ENCODE data around the gene FGF18. TPM values are rescaled to one million over a fixed set of nuclear protein-coding genes. Genes with fewer than 3 reads are reported as not detected.

Gene FGF18
- total RNA-seq, 1 experiment from 2014 or later: 1.1 TPM

DNA sequence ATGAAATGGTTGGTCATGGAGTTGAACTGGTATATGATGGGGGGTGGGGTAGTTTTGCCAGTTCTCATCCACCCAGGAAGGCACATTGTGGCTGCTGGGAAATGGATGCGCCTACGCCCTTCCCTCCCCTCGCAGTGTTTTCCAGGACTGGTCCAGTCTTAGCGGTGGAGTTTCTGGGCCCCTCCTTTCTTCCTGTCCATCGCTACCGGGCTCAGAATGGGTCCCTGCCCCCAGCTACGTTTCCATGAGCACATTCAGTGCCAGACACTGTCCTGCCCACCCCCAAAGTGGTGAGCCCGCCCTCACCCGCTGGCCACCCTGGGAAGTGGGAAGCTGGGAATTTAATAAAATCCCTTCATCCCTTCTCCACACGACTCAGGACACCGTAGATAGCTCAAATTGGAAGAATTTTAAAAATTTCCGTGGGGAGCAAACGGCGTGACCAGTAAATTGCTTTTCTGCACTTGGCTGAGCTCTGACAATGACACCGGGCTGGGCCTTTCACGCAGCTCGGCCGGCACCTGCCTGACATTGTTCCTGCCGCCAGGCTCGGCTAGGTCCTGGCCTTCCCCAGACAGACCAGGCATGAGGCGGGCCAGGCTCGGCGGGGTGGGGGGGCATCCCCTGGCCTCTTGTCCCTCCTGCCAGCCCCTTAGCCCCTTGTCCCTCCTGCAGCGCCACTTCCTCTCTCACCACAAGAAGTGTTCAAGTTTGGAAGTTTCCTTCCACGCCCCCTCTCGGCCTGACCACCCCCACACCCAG lies 3.6 kb downstream of the FGF18 start:
- peak; percentile 67 for DNase-seq (ENCODE audit: low spot score)

DNA sequence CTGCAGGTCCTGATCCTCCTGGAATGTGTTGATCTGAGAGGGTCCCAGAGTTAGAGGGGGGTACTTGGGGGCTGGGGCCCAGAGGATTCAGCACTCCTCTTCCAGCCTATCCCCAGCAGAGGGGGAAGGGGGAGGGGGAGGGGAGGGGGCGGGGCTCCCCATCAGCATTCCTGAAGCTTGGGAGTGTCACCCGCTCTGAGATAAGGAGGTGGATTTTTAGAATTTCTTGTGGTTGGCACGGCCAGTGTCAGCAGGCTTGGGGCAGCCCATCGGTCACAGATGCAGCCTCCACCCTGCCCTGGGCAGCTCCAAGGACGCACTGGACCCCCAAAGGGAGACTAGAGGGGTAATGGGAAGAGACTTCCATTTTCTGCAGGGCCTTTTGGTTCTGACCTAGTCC lies 5.3 kb downstream of the FGF18 start:
- DNase-seq (ENCODE audit: low spot score): peak; percentile 79

DNA sequence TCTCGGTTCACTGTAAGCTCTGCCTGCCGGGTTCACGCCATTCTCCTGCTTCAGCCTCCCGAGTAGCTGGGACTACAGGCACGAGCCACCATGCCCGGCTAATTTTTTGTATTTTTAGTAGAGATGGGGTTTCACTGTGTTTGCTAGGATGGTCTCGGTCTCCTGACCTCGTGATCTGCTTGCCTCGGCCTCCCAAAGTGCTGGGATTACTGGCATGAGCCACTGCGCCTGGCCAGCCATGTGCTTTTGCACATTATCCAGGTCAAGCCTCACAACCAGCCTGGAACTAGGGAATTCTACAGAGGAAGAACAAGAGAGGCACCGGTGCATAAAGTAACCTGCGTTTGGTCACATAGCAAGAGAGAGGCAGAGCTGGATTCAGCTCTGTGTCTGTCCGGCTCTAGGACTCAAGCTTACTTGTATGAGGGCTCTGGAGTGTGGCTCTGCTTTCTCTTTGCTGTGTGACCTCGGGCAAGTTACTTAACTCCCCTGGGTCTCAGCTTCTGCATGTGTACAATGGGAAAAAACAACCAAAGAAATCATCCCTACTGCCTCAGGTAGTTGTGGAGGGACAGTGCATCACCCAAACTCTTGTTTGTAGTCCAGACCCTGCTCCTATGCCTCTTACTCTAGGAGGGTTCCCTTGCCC lies 6.3 kb downstream of the FGF18 start:
- no peak for DNase-seq (ENCODE audit: low spot score)

- no peak for DNase-seq (ENCODE audit: low spot score)
These were observed 6.8 kb downstream of the FGF18 start for GRCh38 chr5:171426266-171426665.

GRCh38 chr5:171426680-171427079 lies 7.2 kb downstream of the FGF18 start:
- no peak for DNase-seq (ENCODE audit: low spot score)

- no peak for DNase-seq (ENCODE audit: low spot score)
These were observed 8.1 kb downstream of the FGF18 start for GRCh38 chr5:171427318-171428167.

GRCh38 chr5:171428168-171428696 lies 8.8 kb downstream of the FGF18 start:
- no peak for DNase-seq (ENCODE audit: low spot score)

DNA sequence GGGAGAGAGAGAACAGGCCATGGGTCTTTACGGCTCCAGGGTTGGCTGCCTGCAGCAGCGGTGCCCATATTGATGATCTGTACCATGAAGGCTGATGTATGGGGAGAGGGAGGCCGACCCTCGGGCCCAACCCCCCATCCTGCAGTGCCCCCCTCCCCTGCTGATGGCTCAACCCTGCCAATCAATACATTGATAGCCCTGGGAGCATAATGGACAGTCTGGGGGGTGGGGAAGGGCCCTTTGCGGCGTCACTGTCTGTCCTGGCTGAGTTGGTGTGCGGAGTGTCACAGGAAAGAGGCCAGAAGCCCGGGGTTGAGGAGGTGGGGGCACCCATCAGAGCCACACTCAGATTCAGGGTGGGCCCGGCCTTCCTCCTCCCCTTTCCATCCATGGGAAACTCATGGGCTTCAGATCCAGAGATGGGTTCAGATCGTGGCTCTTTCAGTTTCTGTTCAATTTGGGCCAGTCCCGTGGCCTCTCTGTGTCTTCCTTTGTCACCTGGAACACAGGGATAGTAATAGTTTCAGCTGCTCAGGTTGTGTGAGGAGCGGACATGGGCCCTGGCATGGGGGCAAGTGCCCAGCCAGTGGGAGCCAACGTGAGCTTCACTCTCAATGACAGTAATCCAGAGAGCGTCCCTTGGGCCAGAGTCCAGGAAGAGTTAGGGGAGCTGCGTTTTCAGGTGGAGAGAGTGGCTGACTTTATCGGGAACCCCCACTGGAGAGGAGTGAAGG lies 9.5 kb downstream of the FGF18 start:
- DNase-seq (ENCODE audit: low spot score): no peak

GRCh38 chr5:171429543-171429910 lies 10.1 kb downstream of the FGF18 start:
- no peak for DNase-seq (ENCODE audit: low spot score)

- no peak for DNase-seq (ENCODE audit: low spot score)
These were observed 11.9 kb downstream of the FGF18 start for GRCh38 chr5:171431251-171431777.

- DNase-seq (ENCODE audit: low spot score): no peak
These were observed 12.6 kb downstream of the FGF18 start for GRCh38 chr5:171432076-171432475.

- no peak for DNase-seq (ENCODE audit: low spot score)
These were observed 13.3 kb downstream of the FGF18 start for GRCh38 chr5:171432583-171433351.

GRCh38 chr5:171433352-171433698 lies 13.9 kb downstream of the FGF18 start:
- DNase-seq (ENCODE audit: low spot score): no peak

DNA sequence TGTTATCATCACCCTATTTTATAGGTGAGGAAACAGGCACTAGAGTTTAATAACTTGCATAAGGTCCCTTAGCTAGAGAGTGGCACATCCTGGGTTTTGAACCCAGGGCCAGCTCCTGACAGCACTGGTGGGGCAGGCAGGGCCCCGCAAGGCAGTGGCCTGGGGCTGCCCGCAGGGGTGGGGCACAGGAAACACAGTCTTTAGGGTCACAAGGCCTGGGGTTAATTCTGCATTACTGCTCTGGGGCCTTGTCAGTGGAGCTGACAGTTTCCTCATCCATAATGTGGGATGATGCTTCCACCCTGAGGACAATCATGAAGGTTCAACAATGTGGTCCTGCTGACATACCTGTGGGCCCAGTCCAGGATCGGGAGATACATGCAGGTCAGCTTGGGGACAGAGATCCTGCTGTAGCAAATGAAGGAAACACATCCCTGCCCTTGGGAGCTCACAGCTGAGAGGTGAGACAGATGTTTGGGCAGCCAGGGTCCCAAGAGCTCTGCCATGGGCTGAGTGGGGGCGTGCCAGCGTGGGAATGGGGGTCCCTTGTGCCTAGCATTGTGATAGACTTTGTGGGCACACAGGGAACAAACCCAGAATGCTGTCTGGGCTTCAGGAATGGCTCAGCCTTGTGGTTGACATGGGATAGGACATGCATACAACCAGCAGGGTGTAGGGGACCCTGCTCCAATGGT lies 14.7 kb downstream of the FGF18 start:
- no peak for DNase-seq (ENCODE audit: low spot score)

DNA sequence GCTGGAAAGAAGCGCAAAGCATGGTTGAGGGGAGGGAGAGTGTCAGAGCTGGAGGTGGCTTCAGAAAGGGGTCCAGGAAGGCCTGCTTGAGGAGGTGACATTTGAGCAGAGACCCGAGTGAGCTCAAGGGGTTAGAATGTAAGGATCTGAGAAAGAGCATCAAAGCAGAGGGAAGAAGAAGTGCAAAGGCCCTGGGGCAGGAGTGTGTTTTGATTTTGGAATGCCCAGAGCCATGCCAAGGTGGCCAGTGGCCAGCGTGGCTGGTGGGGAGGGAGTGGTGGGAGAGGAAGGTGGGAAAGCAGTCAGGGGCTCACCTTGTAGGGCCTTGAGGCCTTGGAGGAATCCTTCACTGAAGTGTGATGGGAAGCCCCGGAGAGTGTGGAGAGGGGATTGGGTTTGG lies 15.4 kb downstream of the FGF18 start:
- no peak for DNase-seq (ENCODE audit: low spot score)

DNA sequence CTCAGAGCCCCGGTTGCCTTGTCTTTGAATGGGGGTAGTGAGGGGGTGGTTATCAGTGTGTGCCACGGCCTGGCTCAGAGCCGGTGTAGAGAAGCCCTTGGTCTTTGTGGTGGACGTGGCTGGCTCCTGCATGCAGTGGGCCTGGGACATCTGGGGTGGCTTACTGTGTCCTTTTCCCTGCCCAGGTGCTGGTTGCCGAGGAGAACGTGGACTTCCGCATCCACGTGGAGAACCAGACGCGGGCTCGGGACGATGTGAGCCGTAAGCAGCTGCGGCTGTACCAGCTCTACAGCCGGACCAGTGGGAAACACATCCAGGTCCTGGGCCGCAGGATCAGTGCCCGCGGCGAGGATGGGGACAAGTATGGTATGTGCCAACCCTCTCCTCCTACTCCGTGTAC lies 16.5 kb downstream of the FGF18 start:
- no peak for DNase-seq (ENCODE audit: low spot score)

DNA sequence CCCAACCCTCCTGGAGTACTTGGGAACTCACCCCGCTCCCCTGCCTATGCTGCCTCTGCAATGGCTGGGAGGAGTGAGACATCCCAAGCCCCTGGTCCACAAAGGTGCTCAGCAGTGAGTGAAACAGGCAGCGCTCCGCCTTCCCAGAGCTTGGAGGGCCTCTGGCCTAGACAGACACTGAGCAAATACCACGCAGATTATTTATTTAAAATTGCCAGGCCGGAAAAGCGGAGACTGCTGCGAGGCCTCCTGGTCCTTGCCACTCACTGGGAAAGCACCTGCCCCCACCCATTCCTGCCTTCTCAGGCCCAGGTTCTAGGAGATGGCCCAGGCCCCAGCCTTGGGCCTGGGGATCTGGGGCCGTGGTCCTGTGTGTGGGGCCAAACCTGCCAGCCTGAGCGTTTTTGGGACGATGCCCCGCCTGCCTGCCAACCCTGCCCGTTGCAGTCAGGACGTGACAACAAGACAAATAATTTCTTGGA lies 17.4 kb downstream of the FGF18 start:
- no peak for DNase-seq (ENCODE audit: low spot score)

DNA sequence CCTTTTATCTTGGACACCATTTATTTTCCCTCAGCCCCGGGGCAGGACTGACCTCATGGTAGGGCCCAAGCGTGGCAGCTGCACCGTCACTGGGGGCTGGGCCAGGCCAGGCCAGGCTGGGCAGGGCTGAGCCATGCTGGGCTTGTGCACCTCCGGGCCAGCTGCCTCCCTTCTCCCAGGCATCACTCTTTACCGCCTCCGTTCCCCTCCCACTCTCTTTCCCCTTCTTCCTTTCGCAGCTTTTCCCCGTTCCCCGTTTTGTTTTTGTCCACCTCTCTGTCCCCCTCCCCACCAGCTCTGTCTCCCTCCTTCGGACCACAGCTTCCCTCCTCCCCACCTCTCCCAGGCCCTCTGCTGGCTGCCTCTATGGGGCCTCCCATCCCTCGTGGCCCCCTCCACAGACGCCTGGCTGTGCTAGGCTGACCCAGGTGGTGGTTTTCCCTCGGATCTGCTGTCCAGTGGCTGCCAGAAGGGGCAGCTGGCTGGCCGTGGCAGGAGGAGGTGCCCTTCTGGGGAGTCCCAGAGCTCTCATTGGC lies 17.9 kb downstream of the FGF18 start:
- DNase-seq (ENCODE audit: low spot score): no peak

- DNase-seq (ENCODE audit: low spot score): no peak
These were observed 19.3 kb downstream of the FGF18 start for GRCh38 chr5:171438738-171439137.

Measured in A172 (cell line).